Right hindlimb (tissue), 1 donor: ENCODE data around the gene TLCD3B.
"Not testable (repeated sequence)": the region's sequence is repeated elsewhere in the genome, so short reads cannot be mapped to it uniquely, and the experiment has no call there.

Experiments used
- DNase-seq: peaks from one replicate; pipeline ENCODE4 v3.0.0-alpha.2; 2018

TLCD3B gene

GRCh38 chr16:30025156-30025555 lies 5.9 kb downstream of the TLCD3B start:
- DNase-seq: no peak

GRCh38 chr16:30024451-30024850 lies 6.6 kb downstream of the TLCD3B start:
- DNase-seq: no peak

- no peak for DNase-seq
Measured at GRCh38 chr16:30023586-30023985, 7.5 kb downstream of the TLCD3B start.

- no peak for DNase-seq
Measured at GRCh38 chr16:30022887-30023286, 8.2 kb downstream of the TLCD3B start, which contains the start of gene C16orf92. Gene C16orf92 (plus strand): TSS chr16:30023198. CDS start chr16:30023341, 143 bp downstream.

GRCh38 chr16:30018731-30019158 lies 12.3 kb downstream of the TLCD3B start:
- DNase-seq: no peak

GRCh38 chr16:30017937-30018336 lies 13.1 kb downstream of the TLCD3B start:
- DNase-seq: not testable (repeated sequence)

- no peak for DNase-seq
Measured at GRCh38 chr16:30017277-30017656, 13.8 kb downstream of the TLCD3B start.

GRCh38 chr16:30016555-30017276 lies 14.4 kb downstream of the TLCD3B start:
- DNase-seq: no peak

- not testable (repeated sequence) for DNase-seq
Measured at GRCh38 chr16:30015450-30015849, 15.6 kb downstream of the TLCD3B start.

- DNase-seq: not testable (repeated sequence)
Measured at GRCh38 chr16:30012598-30012997, 18.5 kb downstream of the TLCD3B start.

- no peak for DNase-seq
Measured at GRCh38 chr16:30011714-30012504, 19.2 kb downstream of the TLCD3B start.

- peak; percentile 54 for DNase-seq
Measured at GRCh38 chr16:30010844-30011713, 20.0 kb downstream of the TLCD3B start, which contains the start of gene DOC2A. Gene DOC2A (minus strand): TSS chr16:30011027. CDS start chr16:30010222, 805 bp downstream.

GRCh38 chr16:30009990-30010843 lies 20.9 kb downstream of the TLCD3B start:
- no peak for DNase-seq

GRCh38 chr16:30009085-30009862 lies 21.8 kb downstream of the TLCD3B start:
- no peak for DNase-seq

GRCh38 chr16:30007378-30007895 lies 23.6 kb downstream of the TLCD3B start:
- no peak for DNase-seq

GRCh38 chr16:30006659-30007377 lies 24.3 kb downstream of the TLCD3B start:
- DNase-seq: no peak

GRCh38 chr16:30006095-30006473 lies 25.0 kb downstream of the TLCD3B start:
- no peak for DNase-seq

GRCh38 chr16:30005341-30006094 lies 25.6 kb downstream of the TLCD3B start:
- DNase-seq: peak; percentile 53

- DNase-seq: no peak
Measured at GRCh38 chr16:30004811-30005242, 26.2 kb downstream of the TLCD3B start.
